ENCODE measurements around the gene TMEM179.

TMEM179 gene

GRCh38 chr14:104558231-104559027 is 46.1 kb downstream of the TMEM179 start:
- TF ChIP-seq GATA3 (IDR thresholded peaks at IDR 0.05; ENCODE audit: low read depth, low read length) (no peak), GATA2 (IDR thresholded peaks at IDR 0.05; ENCODE audit: low read depth, low read length) (no peak)

GRCh38 chr14:104557766-104558165 is 46.8 kb downstream of the TMEM179 start:
- TF ChIP-seq GATA3 (IDR thresholded peaks at IDR 0.05; ENCODE audit: low read depth, low read length) (no peak), GATA2 (IDR thresholded peaks at IDR 0.05; ENCODE audit: low read depth, low read length) (no peak)

DNA sequence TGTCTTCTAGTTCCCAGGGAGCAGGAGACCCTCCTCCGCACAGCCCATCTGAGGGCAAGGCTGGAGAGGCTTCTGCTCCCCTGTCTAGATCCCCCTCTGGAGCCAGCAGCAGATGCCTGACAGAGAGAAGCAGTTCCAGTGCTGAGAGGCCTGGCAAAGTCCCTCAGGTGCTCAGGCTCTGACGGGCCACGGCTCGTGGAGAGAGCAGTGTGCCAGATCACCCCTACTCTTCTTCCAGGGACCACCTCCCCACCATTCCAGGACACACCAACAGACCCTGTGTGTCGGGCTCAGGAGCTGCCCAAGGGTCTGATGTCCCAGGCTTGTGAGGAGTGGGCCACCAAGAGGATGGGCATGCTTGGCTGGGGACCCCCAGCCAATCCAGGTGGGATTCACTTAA is 47.5 kb downstream of the TMEM179 start:
- TF ChIP-seq GATA3 (IDR thresholded peaks at IDR 0.05; ENCODE audit: low read depth, low read length): no peak
- no peak for TF ChIP-seq GATA2 (IDR thresholded peaks at IDR 0.05; ENCODE audit: low read depth, low read length)

- TF ChIP-seq GATA2 (IDR thresholded peaks at IDR 0.05; ENCODE audit: low read depth, low read length) (no peak), GATA3 (IDR thresholded peaks at IDR 0.05; ENCODE audit: low read depth, low read length) (no peak)
Observed at GRCh38 chr14:104556256-104557021, 48.1 kb downstream of the TMEM179 start.

GRCh38 chr14:104555430-104556255 is 48.9 kb downstream of the TMEM179 start:
- TF ChIP-seq GATA3 (IDR thresholded peaks at IDR 0.05; ENCODE audit: low read depth, low read length): no peak
- no peak for TF ChIP-seq GATA2 (IDR thresholded peaks at IDR 0.05; ENCODE audit: low read depth, low read length)

DNA sequence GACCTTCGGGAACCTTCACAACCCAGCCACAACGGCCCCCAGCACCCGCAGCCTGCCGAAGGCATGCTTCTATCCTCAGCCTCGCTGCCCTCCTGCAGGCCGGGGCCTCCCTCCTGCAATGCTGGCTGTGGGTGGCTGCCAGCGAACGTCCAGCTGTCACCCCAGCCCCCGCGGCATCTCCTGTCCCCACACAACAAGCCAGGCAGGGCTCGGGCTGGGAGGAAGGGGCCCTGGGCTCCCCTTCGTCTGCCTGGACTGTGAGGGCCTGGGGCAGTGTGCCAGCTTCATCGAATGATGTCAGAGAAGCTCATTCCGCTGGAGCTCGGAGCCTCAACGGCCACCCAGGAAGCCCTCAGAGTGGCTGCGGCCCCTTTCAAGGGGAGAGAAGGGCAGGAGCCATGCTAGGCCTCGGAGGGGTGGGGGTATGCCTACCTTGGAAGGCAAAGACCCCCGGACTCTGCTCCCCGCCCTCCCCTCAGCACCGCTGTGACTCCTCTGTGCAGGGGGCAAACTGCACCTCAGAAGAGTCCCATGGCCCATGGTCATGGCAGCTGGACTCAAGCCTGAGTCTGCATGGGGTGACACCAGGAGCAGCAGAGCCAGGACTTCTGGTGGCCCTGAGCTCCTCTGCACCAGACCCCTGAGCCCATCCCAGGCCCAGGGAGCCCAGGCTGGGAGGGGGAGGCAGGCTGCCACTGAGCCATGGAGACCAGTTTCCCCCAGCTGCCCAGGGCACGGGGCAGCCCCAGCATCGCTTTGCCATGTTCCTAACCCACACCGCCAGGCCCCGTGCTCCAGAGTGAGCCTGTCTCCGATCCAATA is 49.8 kb downstream of the TMEM179 start:
- no peak for TF ChIP-seq GATA2 (IDR thresholded peaks at IDR 0.05; ENCODE audit: low read depth, low read length)
- no peak for TF ChIP-seq GATA3 (IDR thresholded peaks at IDR 0.05; ENCODE audit: low read depth, low read length)

- TF ChIP-seq GATA2 (IDR thresholded peaks at IDR 0.05; ENCODE audit: low read depth, low read length) (no peak), GATA3 (IDR thresholded peaks at IDR 0.05; ENCODE audit: low read depth, low read length) (no peak)
Observed at GRCh38 chr14:104554088-104554607, 50.4 kb downstream of the TMEM179 start.

DNA sequence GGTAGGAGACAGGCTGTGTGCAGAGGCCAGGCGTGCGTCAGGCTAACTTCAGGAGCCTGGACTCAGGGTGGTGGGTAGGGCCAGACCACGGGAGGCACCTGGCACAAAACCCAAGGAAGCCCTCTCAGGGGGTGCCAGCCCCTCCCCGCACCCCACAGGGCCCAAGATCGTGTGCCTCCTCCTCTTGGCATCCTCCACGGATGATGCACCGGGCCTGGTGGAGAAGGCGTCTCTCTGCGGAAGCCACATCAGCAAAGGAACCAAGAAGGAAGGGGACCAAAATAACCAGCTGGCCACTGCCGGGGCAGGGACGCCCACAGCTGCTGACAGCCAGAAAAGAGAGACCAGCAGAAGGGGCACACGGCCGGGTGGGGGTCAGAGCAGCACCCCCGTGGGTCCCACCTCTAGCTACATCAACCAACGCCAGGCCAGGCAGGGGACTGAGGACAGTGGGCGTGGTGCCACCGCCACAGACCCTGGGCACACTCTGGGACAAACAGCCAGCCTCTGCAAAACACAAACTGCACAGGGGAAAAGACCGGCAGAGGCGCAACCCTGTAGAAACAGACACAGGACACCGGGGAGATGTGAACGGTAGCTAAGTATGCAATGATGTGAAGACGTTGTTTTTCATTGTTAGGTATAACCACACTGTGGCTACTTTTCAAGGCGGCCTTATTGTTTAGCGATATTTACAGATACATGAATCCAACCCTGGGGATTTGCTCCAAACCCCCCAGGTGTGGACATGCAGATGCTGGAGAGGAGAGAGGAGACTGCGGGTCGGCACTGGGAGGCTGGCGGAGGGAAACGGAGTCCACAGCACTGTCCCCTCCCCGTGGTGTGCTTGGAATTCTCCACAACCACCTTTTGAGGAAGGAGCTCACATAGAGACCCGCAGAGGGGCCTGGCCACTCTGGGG is 51.1 kb downstream of the TMEM179 start:
- TF ChIP-seq GATA3 (IDR thresholded peaks at IDR 0.05; ENCODE audit: low read depth, low read length): no peak
- no peak for TF ChIP-seq GATA2 (IDR thresholded peaks at IDR 0.05; ENCODE audit: low read depth, low read length)

GRCh38 chr14:104552738-104553125 is 51.8 kb downstream of the TMEM179 start:
- TF ChIP-seq GATA3 (IDR thresholded peaks at IDR 0.05; ENCODE audit: low read depth, low read length) (no peak), GATA2 (IDR thresholded peaks at IDR 0.05; ENCODE audit: low read depth, low read length) (no peak)

- no peak for TF ChIP-seq GATA3 (IDR thresholded peaks at IDR 0.05; ENCODE audit: low read depth, low read length)
- no peak for TF ChIP-seq GATA2 (IDR thresholded peaks at IDR 0.05; ENCODE audit: low read depth, low read length)
Observed at GRCh38 chr14:104551851-104552737, 52.5 kb downstream of the TMEM179 start.

Data from SH-SY5Y (cell line).